ENCODE measurements around the gene MDP1.

Gene MDP1

DNA sequence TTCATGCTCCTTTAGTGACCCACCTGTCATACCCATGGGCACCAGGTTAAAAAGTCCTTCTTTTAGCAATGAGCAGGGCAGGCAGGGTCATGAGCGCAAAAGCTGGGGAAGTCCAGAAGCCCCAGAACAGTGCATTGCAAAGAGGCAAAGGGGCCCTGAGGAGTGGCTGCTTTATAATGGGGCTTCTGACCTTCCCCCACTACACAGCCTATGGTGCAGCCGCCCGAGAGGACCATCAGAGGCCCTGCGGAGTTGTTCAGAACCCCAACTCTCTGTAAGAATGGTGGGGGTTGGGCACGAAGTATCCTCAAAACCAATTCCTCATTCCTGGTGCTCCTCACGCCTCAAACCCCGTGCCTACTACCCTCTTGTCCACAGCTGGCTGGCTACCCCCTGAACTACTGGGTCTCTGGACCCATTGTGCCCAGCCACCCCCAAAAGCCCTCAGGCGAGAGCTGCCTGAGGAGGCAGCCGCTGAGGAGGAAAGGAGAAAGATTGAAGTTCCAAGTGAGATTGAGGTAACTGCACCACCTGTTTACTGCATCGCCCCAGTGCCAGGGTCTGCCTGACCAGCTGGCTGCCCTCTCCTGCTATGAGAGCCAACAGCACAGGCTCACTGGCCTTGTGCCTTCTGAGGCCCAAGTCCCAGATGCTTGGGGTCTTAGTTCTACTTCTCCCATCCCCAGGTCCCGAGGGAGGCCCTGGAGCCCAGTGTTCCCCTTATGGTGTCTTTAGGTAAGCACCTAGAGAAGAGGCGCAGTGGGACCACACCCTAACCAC is 37.3 kb downstream of the MDP1 start:
- no peak for DNase-seq

DNA sequence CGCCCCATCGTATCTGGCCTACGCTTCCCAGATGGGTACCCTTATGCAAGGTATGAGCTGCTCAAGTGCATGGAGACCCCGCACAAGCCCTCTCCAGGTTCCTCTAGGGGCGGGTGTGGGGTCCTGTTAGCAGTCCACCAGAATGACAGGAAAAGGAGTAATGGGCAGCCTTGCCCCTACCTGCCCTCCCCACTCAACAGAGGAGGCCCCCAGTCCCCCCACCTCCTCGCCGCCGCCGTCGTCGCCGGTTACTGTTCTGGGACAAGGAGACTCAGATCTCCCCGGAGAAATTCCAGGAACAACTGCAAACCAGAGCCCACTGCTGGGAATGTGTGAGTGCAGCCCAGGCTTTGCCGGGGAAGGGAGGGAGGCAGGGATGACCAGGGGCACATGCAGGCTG is 38.0 kb downstream of the MDP1 start:
- no peak for DNase-seq

DNA sequence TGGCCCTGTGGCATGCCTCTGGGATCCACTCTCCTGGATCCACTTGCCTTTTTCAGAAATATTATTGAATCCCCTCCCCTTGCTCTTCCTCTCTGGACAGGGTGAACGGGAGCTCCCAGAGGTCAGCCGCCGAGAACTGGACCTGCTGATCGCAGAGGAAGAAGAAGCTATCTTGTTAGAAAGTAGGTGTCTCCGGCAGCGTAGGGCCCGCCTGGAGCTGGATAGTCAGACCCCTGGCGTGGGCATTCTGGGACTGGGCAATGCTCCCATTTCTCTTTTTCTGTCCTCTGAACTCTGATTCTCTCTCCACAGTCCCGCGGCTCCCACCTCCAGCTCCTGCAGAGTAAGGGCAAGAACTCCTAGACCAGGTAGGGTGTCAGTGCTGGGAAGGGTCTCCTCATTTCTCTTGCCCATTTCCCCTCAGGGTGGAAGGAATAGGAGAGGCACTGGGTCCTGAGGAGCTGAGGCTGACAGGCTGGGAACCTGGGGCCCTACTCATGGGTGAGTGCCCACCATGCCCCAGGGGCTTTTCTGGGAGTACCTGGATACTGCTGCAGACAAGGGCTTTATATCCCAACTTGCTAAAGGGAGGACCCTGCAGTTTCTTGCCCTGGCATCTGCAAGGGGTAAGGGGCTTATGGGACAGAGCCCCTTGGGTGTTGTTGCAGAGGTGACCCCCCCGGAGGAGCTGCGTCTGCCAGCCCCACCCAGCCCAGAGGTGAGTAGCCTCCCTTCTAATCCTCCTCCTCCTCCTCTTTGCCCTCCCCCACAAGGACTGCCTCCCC is 38.6 kb downstream of the MDP1 start:
- DNase-seq = no peak

DNA sequence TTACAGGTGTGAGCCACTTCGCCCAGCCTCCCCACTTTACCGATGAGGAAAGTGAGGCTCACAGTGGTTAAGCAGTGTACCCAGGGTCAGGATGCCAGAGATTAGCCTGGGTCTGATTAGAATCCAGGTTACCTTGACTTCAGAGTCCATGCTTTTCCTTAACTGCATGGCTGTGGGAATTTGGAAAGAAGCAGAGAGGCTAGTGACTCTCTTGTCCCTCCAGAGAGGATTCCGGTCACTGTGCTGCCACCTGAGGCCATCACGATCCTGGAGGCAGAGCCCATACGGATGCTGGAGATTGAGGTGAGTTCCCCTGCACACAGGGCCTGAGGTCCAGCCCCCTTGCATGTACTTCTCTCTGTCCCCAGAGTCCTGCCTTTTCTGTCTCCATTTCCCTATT is 39.3 kb downstream of the MDP1 start:
- no peak for DNase-seq

DNA sequence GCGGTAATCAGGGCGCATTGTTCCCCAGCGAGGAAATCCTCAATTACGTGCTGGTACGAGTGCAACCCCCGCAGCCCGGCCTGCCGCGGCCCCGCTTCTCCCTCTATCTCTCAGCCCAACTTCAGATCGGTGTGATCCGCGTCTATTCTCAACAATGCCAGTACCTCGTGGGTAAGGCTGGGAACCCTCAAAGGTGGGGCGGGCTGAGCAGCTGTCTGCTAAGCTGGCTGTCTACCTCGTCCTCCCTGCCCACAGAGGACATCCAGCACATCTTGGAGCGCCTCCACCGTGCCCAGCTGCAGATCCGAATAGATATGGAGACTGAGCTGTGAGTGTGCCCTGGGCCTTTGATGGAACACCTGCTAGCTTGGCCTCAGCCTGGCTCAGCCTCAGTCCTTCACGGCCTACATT is 43.0 kb downstream of the MDP1 start:
- no peak for DNase-seq

DNA sequence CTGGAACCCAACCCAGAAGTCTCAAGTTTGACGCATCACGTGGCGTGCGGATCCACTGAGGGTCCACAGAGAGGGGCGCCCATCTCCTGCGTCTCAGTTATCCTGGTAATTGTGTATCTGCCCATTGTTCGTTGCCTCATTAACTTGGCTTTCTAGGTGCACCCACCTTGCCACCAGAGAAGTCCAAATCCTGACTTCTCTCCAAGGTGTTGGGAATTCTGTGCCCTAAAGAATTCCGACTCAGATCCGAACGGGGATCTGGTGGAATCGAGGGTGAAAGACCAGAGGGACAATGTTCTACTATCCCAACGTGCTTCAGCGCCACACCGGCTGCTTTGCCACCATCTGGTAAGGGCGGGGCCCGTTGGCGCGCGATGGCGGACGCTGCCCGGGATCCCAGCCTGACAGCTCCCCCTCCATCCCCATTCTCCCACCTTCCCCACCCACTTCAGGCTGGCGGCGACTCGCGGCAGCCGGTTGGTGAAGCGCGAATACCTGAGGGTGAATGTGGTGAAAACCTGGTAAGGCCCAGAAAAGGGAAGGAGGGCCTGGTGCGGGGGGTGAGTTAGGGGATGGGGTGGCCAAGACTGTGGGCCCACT is 43.5 kb downstream of the MDP1 start:
- no peak for DNase-seq

DNA sequence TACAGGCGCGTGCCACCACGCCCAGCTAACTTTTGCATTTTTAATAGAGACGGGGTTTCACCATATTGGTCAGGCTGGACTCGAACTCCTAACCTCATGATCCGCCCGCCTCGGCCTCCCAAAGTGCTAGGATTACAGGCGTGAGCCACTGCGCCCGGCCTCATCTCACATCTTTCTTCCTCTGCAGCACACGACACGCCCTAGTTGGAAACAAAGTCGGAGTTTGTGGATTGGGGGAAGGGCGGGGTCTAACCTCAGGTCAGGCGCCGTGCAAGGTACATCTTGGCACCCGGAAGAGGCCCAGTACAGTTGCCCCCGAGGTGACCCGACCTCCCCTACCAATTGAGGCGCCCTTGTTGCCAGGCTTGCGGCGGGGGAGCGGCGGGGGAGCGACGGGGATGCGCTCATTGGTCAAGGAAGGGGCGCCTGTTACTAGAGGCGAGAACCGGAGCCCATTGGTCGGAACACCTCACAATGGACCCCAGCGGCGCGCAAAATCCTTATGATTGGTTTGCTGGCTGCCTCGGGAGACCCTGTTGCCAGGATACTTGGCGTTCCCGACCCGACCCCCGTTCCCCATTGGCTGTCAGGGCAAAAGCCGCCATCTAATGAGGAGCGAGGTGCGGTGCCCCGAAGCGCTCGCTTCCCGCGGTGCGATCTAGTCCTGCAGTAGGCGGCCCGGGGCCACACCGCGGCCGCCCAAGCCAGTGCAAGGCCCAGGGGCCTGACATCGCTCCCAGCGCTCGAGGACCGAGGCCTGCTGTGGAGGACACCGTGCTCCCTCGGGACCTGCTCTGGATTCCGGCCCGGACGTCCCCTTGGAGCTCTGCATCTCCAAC is 44.2 kb downstream of the MDP1 start, which contains the start of gene REC8:
Gene REC8, plus strand, starts transcription at position 659 of the 839 bp plus-strand sequence. CDS start 473 bp downstream, outside the sequence.
- peak; percentile 98 for DNase-seq

DNA sequence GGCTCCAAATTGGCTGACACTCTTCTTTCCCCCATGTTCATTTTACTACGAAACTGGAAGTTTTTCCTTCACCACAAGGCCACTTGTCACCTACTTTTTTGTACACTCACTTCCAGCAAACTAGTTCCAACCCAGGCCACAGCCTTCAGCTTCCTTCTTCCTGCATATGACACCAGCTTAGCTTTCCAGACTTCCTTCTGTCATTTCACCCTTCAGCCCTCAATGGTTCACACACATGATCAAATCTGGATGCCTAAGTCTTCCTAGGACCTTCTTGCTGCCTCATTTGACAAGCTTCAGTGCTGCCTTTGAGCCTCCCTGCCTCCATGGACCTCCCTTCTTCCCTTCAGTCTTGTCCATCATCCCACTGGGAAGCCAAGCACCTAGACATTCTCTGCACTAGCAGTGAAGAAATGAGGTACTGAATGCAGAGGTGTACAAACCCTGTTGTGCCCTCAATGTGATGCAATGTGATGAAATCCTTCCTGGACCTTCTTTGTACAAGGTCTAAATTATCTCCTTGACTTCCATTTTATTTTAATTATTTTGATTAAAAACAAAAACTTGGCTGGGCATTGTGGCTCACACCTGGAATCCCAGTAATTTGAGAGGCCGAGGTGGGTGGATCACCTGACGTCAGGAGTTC is 48.3 kb downstream of the MDP1 start:
- DNase-seq = no peak

DNA sequence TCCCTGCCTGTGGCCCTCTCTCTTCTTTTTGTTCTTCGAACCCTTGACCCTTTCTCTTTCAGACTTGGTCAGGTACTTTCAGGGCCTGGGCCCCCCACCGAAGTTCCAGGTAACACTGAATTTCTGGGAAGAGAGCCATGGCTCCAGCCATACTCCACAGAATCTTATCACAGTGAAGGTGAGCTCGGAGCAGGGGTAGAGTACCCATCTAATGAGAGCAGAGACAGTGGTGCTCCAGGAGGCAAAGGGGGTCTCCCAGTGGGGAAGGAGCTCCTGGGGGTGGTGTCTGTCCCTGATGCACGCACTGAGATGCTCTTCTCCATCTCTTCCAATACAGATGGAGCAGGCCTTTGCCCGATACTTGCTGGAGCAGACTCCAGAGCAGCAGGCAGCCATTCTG is 50.1 kb downstream of the MDP1 start:
- no peak for DNase-seq

DNA sequence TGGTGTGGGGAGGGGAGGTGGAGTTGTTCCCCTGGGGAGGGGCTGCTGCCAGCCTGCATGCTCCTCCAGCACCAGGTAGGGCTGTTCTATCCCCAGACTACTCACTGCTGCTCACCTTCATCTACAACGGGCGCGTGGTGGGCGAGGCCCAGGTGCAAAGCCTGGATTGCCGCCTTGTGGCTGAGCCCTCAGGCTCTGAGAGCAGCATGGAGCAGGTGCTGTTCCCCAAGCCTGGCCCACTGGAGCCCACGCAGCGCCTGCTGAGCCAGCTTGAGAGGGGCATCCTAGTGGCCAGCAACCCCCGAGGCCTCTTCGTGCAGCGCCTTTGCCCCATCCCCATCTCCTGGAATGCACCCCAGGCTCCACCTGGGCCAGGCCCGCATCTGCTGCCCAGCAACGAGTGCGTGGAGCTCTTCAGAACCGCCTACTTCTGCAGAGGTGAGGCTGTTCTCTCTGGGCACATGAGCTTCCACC is 51.3 kb downstream of the MDP1 start:
- no peak for DNase-seq
